Measurements from ENCODE around the gene ZEB2. TPM values are rescaled to one million over a fixed set of nuclear protein-coding genes. Genes with fewer than 3 reads are reported as not detected.

The ZEB2 gene
- total RNA-seq, 1 experiment from 2014 or later: 1.2 TPM

GRCh38 chr2:144358979-144359541, 160.9 kb downstream of the ZEB2 start:
- no peak for DNase-seq
- Histone ChIP-seq H3K79me1 (ENCODE audit: insufficient read depth, low read depth, low read length, poor library complexity, severe bottlenecking) (no peaks in the 10 kb centered on the region), H3K18ac (ENCODE audit: insufficient read length, low read depth, low read length) (no peak overlapping the region), H3K23ac (ENCODE audit: insufficient read length, low read depth, low read length) (no peak overlapping the region), H3K9ac (ENCODE audit: extremely low read depth, insufficient read length, low read length) (no peak overlapping the region), H4K91ac (ENCODE audit: insufficient read length, low read depth, low read length) (no peak overlapping the region), H3K27ac (ENCODE audit: insufficient read length, low read depth, low read length) (no peak overlapping the region), H3K14ac (ENCODE audit: insufficient read depth, low read length) (no peak overlapping the region), H3K4me2 (ENCODE audit: insufficient read depth, insufficient read length, low read length) (no peak overlapping the region), H3K4me1 (ENCODE audit: insufficient read depth, low read length) (peaks cover 2% of the 10 kb centered on the region; the same call in 1 of the 2 replicates), H2BK15ac (ENCODE audit: low read depth, low read length) (no peak overlapping the region), H2BK20ac (ENCODE audit: low read depth, low read length, poor library complexity, severe bottlenecking) (no peak overlapping the region), H4K5ac (ENCODE audit: insufficient read length, low read depth, low read length) (no peak overlapping the region), H3K56ac (ENCODE audit: insufficient read length, low read depth, low read length) (peak overlapping the region; percentile 84), H3K27me3 (ENCODE audit: insufficient read depth, low read length) (no peaks in the 10 kb centered on the region), H2BK120ac (ENCODE audit: low read depth, low read length, poor library complexity, severe bottlenecking) (no peak overlapping the region), H4K20me1 (ENCODE audit: control insufficient read depth, insufficient read depth, insufficient read length) (no peaks in the 10 kb centered on the region), H2AK5ac (ENCODE audit: insufficient read length, low read length) (no peak overlapping the region), H3K23me2 (ENCODE audit: insufficient read length, low read depth, low read length, poor library complexity, severe bottlenecking) (no peaks in the 10 kb centered on the region), H3T11ph (ENCODE audit: low read length) (no peak overlapping the region), H2BK5ac (ENCODE audit: insufficient read length, low read length) (no peak overlapping the region), H3K79me2 (ENCODE audit: insufficient read depth, low read length) (no peaks in the 10 kb centered on the region), H3K4ac (ENCODE audit: low read depth, low read length) (no peak overlapping the region), H2BK12ac (ENCODE audit: insufficient read length, low read depth, low read length) (no peak overlapping the region), H2AFZ (ENCODE audit: low read length) (no peak overlapping the region), H4K8ac (replicated peaks; ENCODE audit: insufficient read length, low read depth, low read length) (no peak overlapping the region), H3K9me3 (ENCODE audit: control insufficient read depth, low read depth, low read length) (no peaks in the 10 kb centered on the region)
- H3K36me3 Mint-ChIP-seq (ENCODE audit: insufficient read depth in 1 of 3, low read depth in 3 of 3): no peaks in the 10 kb centered on the region
- WGBS (ENCODE audit: extremely low coverage, insufficient read length, low lambda C conversion rate): no CpG with 5 or more reads among the region's 4 CpGs
- H3K4me1 Mint-ChIP-seq: peaks cover 0 to 5% of the 10 kb centered on the region in 2 experiments; a peak in 2 of 4 replicates
- TF ChIP-seq, protein P1, sequence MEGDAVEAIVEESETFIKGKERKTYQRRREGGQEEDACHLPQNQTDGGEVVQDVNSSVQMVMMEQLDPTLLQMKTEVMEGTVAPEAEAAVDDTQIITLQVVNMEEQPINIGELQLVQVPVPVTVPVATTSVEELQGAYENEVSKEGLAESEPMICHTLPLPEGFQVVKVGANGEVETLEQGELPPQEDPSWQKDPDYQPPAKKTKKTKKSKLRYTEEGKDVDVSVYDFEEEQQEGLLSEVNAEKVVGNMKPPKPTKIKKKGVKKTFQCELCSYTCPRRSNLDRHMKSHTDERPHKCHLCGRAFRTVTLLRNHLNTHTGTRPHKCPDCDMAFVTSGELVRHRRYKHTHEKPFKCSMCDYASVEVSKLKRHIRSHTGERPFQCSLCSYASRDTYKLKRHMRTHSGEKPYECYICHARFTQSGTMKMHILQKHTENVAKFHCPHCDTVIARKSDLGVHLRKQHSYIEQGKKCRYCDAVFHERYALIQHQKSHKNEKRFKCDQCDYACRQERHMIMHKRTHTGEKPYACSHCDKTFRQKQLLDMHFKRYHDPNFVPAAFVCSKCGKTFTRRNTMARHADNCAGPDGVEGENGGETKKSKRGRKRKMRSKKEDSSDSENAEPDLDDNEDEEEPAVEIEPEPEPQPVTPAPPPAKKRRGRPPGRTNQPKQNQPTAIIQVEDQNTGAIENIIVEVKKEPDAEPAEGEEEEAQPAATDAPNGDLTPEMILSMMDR (conservative IDR thresholded peaks at IDR 0.05): no peak
- H3K4me3 Mint-ChIP-seq: no peak overlapping the region
- H3K27ac Mint-ChIP-seq: no peak overlapping the region
- peaks cover 1% of the 10 kb centered on the region; the same call in 1 of the 2 replicates for H3K27me3 Mint-ChIP-seq (ENCODE audit: low read depth)
- H3K9me3 Mint-ChIP-seq: no peaks in the 10 kb centered on the region; a peak in 1 of 5 replicates

Data from H9 (cell line).